SK-N-MC (cell line): ENCODE measurements around the gene PAFAH2.

Experiments
- EZH2 ChIP-seq: fragments of 200-600 bp; sonication (generic); IDR thresholded peaks from one replicate; pipeline ENCODE4 v1.6.1; 2017; ENCODE audit warnings: antibody characterized with exemption
- FOXP2 ChIP-seq: optimal IDR thresholded peaks from 2 replicates; pipeline ENCODE3; 2011; ENCODE audit warnings: mild to moderate bottlenecking, moderate library complexity; ENCODE audit not compliant: insufficient read depth; ENCODE audit errors: extremely low read length, control extremely low read depth
- POLR2AphosphoS5 ChIP-seq: IDR thresholded peaks from 2 replicates; pipeline ENCODE4 v1.6.1; 2012; ENCODE audit warnings: mild to moderate bottlenecking, low read depth, low read length, borderline replicate concordance

DNA sequence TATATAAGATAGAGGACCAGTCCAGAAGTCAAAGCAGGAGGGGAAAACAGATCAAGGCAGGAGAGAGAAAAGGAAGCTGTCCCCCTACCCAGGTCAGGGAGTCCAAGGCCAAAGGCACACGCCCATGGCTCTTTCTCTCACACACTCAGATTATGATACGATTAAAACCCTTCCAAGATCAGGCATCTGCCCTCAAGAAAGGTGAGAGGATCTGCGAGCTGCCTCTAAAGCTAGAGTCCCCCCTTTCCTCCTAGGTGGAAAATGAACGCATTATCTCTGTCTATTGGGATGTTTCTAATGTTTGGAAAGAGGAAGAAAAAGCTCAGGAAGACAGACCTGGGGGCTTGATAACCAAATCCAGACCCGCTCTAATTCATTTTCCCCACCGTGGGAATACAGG lies 7.6 kb downstream of the PAFAH2 start:
- TF ChIP-seq EZH2 (no peak), POLR2AphosphoS5 (no peak), FOXP2 (no peak)
